Sigmoid colon (tissue), 4 donors: Measurements from ENCODE around the gene SPOCK1.

Experiments used
- POLR2AphosphoS5 ChIP-seq, 4 donors: sonication (generic); formaldehyde crosslinking; IDR thresholded peaks; one replicate each; pipeline ENCODE4 v1.6.1; 2017; ENCODE audit warnings: antibody characterized with exemption in 4 of 4
- TF ChIP-seq, protein P1 (sequence below), 4 experiments: fragments of 450-650 bp in 3 of 4; fragments of 200-600 bp in 1 of 4; IDR thresholded peaks; one replicate each; pipeline ENCODE4 v1.5.1; 2016 to 2019; ENCODE audit warnings: antibody characterized with exemption in 4 of 4, mild to moderate bottlenecking in 3 of 4, moderate library complexity in 2 of 4

- TF ChIP-seq, protein P1, sequence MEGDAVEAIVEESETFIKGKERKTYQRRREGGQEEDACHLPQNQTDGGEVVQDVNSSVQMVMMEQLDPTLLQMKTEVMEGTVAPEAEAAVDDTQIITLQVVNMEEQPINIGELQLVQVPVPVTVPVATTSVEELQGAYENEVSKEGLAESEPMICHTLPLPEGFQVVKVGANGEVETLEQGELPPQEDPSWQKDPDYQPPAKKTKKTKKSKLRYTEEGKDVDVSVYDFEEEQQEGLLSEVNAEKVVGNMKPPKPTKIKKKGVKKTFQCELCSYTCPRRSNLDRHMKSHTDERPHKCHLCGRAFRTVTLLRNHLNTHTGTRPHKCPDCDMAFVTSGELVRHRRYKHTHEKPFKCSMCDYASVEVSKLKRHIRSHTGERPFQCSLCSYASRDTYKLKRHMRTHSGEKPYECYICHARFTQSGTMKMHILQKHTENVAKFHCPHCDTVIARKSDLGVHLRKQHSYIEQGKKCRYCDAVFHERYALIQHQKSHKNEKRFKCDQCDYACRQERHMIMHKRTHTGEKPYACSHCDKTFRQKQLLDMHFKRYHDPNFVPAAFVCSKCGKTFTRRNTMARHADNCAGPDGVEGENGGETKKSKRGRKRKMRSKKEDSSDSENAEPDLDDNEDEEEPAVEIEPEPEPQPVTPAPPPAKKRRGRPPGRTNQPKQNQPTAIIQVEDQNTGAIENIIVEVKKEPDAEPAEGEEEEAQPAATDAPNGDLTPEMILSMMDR (IDR thresholded peaks at IDR 0.05): no peak
- TF ChIP-seq POLR2AphosphoS5 (IDR thresholded peaks at IDR 0.05): no peak
These were observed 32.1 kb upstream of the SPOCK1 start for GRCh38 chr5:137531266-137531665.
